SK-N-MC (cell line): ENCODE results near the gene MUSTN1.
A peak's percentile ranks its signal among the peaks of the same experiment; 100 is the strongest.

ENCODE experiments used
- DNase-seq: peaks from one replicate; pipeline ENCODE4 v3.0.0-alpha.2; 2011; ENCODE audit warnings: low read depth, low spot score
- H3K27ac ChIP-seq: fragments of 200-600 bp; sonication (generic); 2 replicates; pipeline ENCODE4 v1.5.1; 2016; ENCODE audit warnings: mixed run types
- H3K36me3 ChIP-seq: fragments of 200-600 bp; sonication (generic); 2 replicates; pipeline ENCODE4 v1.6.1; 2017; ENCODE audit warnings: antibody characterized with exemption, low read length, mixed read lengths; ENCODE audit not compliant: insufficient read depth
- H3K4me3 ChIP-seq: fragments of 200-600 bp; sonication (generic); 2 replicates; pipeline ENCODE4 v1.5.1; 2016
- H3K9ac ChIP-seq: fragments of 200-600 bp; sonication (generic); 2 replicates; pipeline ENCODE4 v1.8.0; 2017; ENCODE audit warnings: mixed run types, mixed read lengths; ENCODE audit not compliant: insufficient read length
- H3K9me3 ChIP-seq: fragments of 200-600 bp; sonication (generic); 2 replicates; pipeline ENCODE4 v1.6.1; 2017; ENCODE audit warnings: low read depth, mild to moderate bottlenecking, antibody characterized with exemption, low read length, moderate library complexity, mixed read lengths
- EZH2 ChIP-seq: fragments of 200-600 bp; sonication (generic); IDR thresholded peaks from one replicate; pipeline ENCODE4 v1.6.1; 2017; ENCODE audit warnings: antibody characterized with exemption
- FOXP2 ChIP-seq: optimal IDR thresholded peaks from 2 replicates; pipeline ENCODE3; 2011; ENCODE audit warnings: mild to moderate bottlenecking, moderate library complexity; ENCODE audit not compliant: insufficient read depth; ENCODE audit errors: extremely low read length, control extremely low read depth
- POLR2AphosphoS5 ChIP-seq: IDR thresholded peaks from 2 replicates; pipeline ENCODE4 v1.6.1; 2012; ENCODE audit warnings: mild to moderate bottlenecking, low read depth, low read length, borderline replicate concordance

The MUSTN1 gene

DNA sequence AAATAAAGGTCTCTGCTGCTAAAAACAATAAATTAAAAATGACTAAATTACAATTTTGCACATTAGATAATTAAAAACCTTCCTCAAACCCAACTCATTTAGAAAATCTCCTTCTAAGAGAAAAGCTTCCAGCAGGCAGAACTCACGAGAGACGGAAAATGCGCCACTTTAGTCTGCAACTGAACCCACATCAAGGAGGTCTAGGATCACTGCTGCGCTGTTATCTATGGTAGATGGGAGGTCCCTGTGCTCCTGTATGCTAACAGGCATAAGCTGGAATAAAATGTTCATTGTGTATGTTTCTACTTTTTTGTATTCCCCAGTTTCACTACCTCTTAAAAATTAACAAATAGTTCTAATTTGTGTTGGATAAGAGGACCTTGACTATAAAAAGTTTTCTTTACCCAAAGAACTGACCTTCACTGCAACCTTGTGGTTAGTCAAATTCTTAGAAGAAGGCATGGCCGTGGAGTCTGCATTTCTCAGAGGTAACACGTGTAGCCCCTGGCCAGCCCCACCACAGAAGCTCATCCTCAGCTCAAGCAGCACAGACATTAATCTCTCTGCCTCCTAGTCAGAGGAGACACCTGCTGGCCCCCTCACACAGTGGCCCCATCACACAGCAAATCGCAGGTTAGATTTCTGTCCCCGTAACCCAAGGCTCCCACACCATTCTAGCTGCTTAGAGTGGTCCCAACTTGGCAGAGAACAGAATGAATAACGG is 40.2 kb upstream of the MUSTN1 start:
- H3K4me3 ChIP-seq, result no peak overlapping the region
- TF ChIP-seq POLR2AphosphoS5, result no peak
- TF ChIP-seq EZH2, result no peak
- no peak for TF ChIP-seq FOXP2
- no peaks in the 10 kb centered on the region for H3K36me3 ChIP-seq
- no peak overlapping the region for H3K27ac ChIP-seq
- no peak for DNase-seq
- H3K9me3 ChIP-seq, result no peaks in the 10 kb centered on the region
- H3K9ac ChIP-seq, result no peak overlapping the region

DNA sequence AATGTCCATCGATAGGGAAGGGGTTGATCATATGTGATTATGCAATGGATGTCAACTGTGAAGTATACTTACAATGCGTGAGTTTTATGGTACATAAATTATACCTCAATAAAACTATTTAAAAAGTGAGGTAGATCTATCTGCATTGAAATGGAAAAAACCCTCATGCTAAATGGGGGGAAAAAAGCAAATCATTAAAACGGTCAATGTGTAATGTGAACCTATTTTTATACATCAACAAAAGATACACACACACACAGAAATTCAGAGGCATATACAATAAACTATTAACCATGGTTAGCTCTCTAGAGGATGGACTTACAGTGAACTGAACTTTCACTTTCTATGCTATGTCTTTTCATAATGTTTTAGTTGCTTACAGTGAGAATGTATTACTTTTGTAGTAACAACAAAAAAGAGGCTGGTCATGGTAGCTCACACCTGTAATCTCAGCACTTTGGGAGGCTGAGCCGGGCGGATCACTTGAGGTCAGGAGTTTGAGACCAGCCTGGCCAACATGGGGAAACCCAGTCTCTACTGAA is 39.4 kb upstream of the MUSTN1 start:
- Histone ChIP-seq H3K9me3 (no peaks in the 10 kb centered on the region), H3K4me3 (no peak overlapping the region), H3K9ac (no peak overlapping the region), H3K36me3 (no peaks in the 10 kb centered on the region), H3K27ac (no peak overlapping the region)
- no peak for TF ChIP-seq POLR2AphosphoS5
- no peak for TF ChIP-seq FOXP2
- no peak for TF ChIP-seq EZH2
- no peak for DNase-seq

DNA sequence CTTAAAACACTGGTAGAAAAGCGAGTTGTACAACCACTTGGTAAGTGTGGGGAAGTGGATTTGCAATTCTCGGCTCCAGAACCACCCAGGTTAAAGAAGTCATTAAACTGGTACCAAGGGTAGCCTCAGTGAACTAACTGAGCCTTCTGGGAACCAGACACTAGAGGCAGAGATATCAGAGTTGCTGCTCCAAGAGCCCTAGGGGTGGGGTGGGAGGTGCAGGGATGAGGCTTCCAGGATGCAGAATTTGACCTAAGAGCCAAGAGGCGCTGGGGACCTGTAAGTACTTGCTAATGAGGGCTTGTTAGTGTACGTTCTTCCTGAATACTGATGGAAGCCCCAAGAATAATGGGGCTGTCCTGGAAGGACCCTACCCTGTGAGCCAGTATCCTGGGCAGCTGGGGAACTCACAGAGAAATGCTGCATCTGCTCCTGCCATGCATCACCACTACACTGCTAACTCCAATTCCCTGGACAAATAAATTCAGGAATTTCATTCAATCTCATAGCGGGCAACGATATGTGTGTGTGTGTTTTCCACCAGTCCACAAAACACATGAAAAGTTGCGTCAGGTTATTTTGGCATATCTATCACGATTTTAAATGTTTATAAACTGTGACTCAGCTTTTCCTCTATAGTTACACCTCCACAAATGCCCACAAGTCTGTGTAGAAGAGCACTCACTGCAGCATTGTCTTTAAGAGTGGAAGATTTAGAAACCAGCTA is 38.8 kb upstream of the MUSTN1 start:
- no peak for DNase-seq
- Histone ChIP-seq H3K4me3 (no peak overlapping the region), H3K9ac (no peak overlapping the region), H3K27ac (no peak overlapping the region), H3K36me3 (no peaks in the 10 kb centered on the region), H3K9me3 (no peaks in the 10 kb centered on the region)
- TF ChIP-seq EZH2, result no peak
- TF ChIP-seq FOXP2, result no peak
- TF ChIP-seq POLR2AphosphoS5, result no peak

DNA sequence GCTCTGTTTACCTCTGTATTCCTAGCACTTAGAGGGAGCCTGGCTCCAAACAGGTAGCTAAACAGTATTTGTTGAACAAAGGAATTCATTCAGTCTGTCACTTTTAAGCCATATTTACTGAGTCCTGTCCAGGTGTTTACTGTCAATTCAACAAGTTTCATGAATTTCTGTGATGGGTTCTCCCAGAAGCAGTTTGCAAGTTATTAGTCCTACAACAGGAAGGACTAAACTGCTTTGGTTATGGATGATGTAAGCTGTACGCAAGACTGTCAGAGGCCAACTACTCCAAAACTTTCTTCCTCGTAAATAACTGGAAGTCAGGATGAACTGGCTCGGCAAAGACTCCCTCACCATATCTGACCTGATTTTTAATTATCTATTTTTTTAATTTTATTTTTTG is 37.4 kb upstream of the MUSTN1 start:
- DNase-seq, result no peak
- H3K27ac ChIP-seq, result peak overlapping the region; percentile 60; the same call in 1 of the 2 replicates

DNA sequence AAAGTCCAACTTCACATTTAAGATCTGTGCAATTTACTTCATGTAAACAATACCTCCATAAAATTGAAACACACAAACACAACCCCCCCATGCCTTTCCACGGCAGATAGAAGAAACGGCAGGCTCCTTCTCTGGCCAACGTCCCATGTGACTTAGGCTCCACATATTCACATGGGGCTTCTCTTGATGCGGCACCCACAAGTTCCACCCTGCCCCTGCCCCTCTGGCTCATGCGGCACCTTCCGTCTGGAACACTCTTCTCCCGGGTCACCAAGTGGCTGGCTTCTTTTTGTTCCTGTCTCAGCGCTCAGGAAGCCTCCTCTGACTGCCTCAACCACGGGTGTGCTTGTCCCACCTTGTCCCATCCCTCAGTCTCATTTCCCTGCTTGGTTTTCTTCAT is 36.9 kb upstream of the MUSTN1 start:
- H3K9ac ChIP-seq, result peak overlapping the region; percentile 7
- TF ChIP-seq POLR2AphosphoS5, result no peak
- no peak for TF ChIP-seq FOXP2
- TF ChIP-seq EZH2, result no peak

More for the DNA sequence above, 37.4 kb upstream of the MUSTN1 start:
- TF ChIP-seq FOXP2, result no peak
- no peaks in the 10 kb centered on the region for H3K9me3 ChIP-seq
- H3K4me3 ChIP-seq, result no peak overlapping the region
- H3K9ac ChIP-seq, result peak overlapping the region; percentile 7
- H3K36me3 ChIP-seq, result no peaks in the 10 kb centered on the region

DNA sequence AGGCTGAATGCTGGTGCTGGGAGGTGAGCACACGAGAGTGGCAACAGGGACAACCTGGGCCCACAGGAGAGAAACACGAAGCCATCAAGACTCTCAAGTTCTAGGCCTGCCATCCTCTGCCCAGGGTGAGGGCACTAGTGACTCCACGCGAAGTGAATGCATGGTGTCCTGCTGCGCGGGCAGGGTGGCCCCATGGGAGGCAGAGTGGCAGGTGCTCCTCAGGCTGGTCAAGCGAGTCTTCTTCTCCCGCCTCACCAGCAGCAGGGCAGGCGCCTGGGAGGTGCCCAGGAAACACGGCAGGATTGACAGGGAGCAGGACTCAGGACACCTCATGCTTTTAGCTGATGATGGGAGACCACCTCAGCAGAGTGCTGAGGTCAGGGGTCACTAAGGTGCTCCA is 35.7 kb upstream of the MUSTN1 start:
- TF ChIP-seq EZH2, result no peak
- no peak for TF ChIP-seq FOXP2
- TF ChIP-seq POLR2AphosphoS5, result no peak
- H3K9ac ChIP-seq, result no peak overlapping the region
- H3K4me3 ChIP-seq, result no peak overlapping the region
- no peak overlapping the region for H3K27ac ChIP-seq
- no peak for DNase-seq
- no peaks in the 10 kb centered on the region for H3K36me3 ChIP-seq
- no peaks in the 10 kb centered on the region for H3K9me3 ChIP-seq

More for the DNA sequence above, 36.9 kb upstream of the MUSTN1 start:
- no peaks in the 10 kb centered on the region for H3K36me3 ChIP-seq
- no peak overlapping the region for H3K4me3 ChIP-seq
- peak overlapping the region; percentile 60; the same call in 1 of the 2 replicates for H3K27ac ChIP-seq
- H3K9me3 ChIP-seq, result no peaks in the 10 kb centered on the region
- no peak for DNase-seq

DNA sequence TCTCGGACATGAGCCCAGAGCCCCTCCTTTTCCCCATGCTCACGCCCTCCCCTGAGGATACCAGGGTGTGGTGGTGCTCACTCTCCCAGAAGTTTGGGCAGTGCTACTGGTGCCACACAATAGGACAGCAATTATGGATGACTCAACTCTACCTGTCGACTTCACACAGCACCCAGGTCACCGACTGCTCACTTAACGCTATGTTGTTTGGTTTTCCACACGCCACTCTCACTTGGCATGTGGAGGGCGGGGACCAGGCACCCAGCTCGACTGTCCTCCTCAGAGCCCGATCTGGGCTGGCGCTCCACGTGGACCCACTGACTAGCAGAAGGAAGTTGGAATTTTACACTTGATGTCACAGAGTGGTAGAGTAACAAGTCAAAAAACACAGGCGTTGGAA is 31.6 kb upstream of the MUSTN1 start:
- H3K4me3 ChIP-seq, result no peak overlapping the region
- H3K9me3 ChIP-seq, result no peaks in the 10 kb centered on the region
- no peak overlapping the region for H3K9ac ChIP-seq
- no peak overlapping the region for H3K27ac ChIP-seq
- no peaks in the 10 kb centered on the region for H3K36me3 ChIP-seq
- no peak for DNase-seq
- no peak for TF ChIP-seq FOXP2
- no peak for TF ChIP-seq EZH2
- no peak for TF ChIP-seq POLR2AphosphoS5

DNA sequence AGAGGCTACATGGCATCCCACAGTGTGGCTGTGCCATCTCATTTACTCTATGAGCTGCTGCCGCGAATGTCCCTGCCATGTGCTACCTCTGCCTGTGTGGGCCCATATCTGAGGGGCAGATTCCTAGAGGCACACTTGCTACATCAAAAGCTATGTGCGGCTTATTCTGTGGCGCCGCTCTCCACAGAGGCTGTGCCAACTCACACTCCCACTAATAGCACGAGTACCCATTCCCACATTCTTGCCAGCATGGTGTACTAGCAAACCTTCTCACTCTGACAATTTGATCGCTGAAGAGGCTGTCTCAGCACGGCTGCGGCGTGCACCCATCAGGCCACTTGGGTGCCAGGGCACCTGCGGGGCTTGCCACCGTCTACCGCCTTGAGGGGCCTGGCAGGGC is 31.2 kb upstream of the MUSTN1 start:
- no peak for DNase-seq
- H3K4me3 ChIP-seq, result no peak overlapping the region
- H3K27ac ChIP-seq, result no peak overlapping the region
- no peak for TF ChIP-seq EZH2
- TF ChIP-seq FOXP2, result no peak
- no peak for TF ChIP-seq POLR2AphosphoS5
- no peaks in the 10 kb centered on the region for H3K36me3 ChIP-seq
- no peaks in the 10 kb centered on the region for H3K9me3 ChIP-seq
- no peak overlapping the region for H3K9ac ChIP-seq
